Naive thymus-derived CD4-positive, alpha-beta T cell (primary cell): ENCODE data around the gene FAAP100. TPM values are rescaled to one million over a fixed set of nuclear protein-coding genes. Genes with fewer than 3 reads are reported as not detected.

Experiments used
- ATAC-seq: fragments of 150-1000 bp; cut with Tn5 transposase; 2 replicates; pipeline ENCODE4 v1.10.0; 2021; ENCODE audit warnings: mild to moderate bottlenecking, moderate library complexity
- CTCF ChIA-PET: fragments of 350-600 bp; sonication (Branson Sonifier 250); formaldehyde crosslinking; loops from one replicate; lab custom pipeline; 2021; ENCODE audit warnings: antibody characterized with exemption; lab: Charles Lee
- POLR2A ChIA-PET: fragments of 350-600 bp; sonication (Branson Sonifier 250); formaldehyde crosslinking; loops from one replicate; lab custom pipeline; 2021; ENCODE audit warnings: antibody characterized with exemption, inconsistent platforms; lab: Charles Lee
- DNase-seq, 9 donors: peaks; one replicate each; pipeline versions ENCODE4 v3.0.0 to v3.0.0-alpha.2; 2020 to 2022; ENCODE audit warnings: mixed read lengths in 1 of 9
- H3K27ac ChIP-seq: one replicate; pipeline ENCODE4 v1.7.0; 2013; ENCODE audit warnings: mild to moderate bottlenecking, low read depth, low read length, moderate library complexity
- H3K27me3 ChIP-seq, 2 donors: one replicate each; pipeline ENCODE4 v1.7.0; 2013; ENCODE audit warnings: low read length in 2 of 2, mild to moderate bottlenecking in 2 of 2, moderate library complexity in 2 of 2; ENCODE audit not compliant: control insufficient read depth in 2 of 2, insufficient read depth in 2 of 2
- H3K36me3 ChIP-seq, 3 experiments: 1 replicate in 2 of 3; 2 replicates in 1 of 3; pipeline ENCODE4 v1.7.0; 2013; ENCODE audit warnings: low read length in 3 of 3, mild to moderate bottlenecking in 3 of 3, moderate library complexity in 1 of 3; ENCODE audit not compliant: insufficient read depth in 3 of 3, control insufficient read depth in 2 of 3
- H3K4me1 ChIP-seq, 2 donors: one replicate each; pipeline ENCODE4 v1.7.0; 2013; ENCODE audit warnings: low read length in 2 of 2, mild to moderate bottlenecking in 2 of 2, moderate library complexity in 1 of 2; ENCODE audit not compliant: control insufficient read depth in 2 of 2, insufficient read depth in 2 of 2
- H3K4me3 ChIP-seq: 2 replicates; pipeline ENCODE4 v1.7.0; 2013; ENCODE audit warnings: mild to moderate bottlenecking, low read length
- H3K9me3 ChIP-seq, 3 experiments: 1 replicate in 2 of 3; 2 replicates in 1 of 3; pipeline ENCODE4 v1.7.0; 2013; ENCODE audit warnings: low read length in 3 of 3; ENCODE audit not compliant: control insufficient read depth in 2 of 3
- H3K27ac Mint-ChIP-seq, 9 donors: one replicate each; pipeline ENCODE4 v1.8.0; 2020 to 2022; ENCODE audit warnings: mixed read lengths in 9 of 9, mild to moderate bottlenecking in 8 of 9, moderate library complexity in 5 of 9, inconsistent platforms in 2 of 9
- H3K27me3 Mint-ChIP-seq, 5 donors: one replicate each; pipeline ENCODE4 v1.8.0; 2021 to 2022; ENCODE audit warnings: mixed read lengths in 5 of 5, mild to moderate bottlenecking in 1 of 5
- H3K36me3 Mint-ChIP-seq, 5 donors: one replicate each; pipeline ENCODE4 v1.8.0; 2020 to 2022; ENCODE audit warnings: mixed read lengths in 5 of 5, mild to moderate bottlenecking in 3 of 5, inconsistent platforms in 1 of 5
- H3K4me1 Mint-ChIP-seq, 7 donors: one replicate each; pipeline ENCODE4 v1.8.0; 2020 to 2022; ENCODE audit warnings: mixed read lengths in 7 of 7, mild to moderate bottlenecking in 3 of 7, inconsistent platforms in 1 of 7
- H3K4me3 Mint-ChIP-seq, 10 donors: one replicate each; pipeline ENCODE4 v1.8.0; 2020 to 2022; ENCODE audit warnings: mild to moderate bottlenecking in 10 of 10, mixed read lengths in 10 of 10, moderate library complexity in 6 of 10, inconsistent platforms in 2 of 10
- H3K9me3 Mint-ChIP-seq, 11 donors: one replicate each; pipeline ENCODE4 v1.8.0; 2020 to 2022; ENCODE audit warnings: mixed read lengths in 11 of 11, mild to moderate bottlenecking in 4 of 11, inconsistent platforms in 1 of 11, moderate library complexity in 1 of 11
- intact Hi-C, 2 donors: fragments of 100-400 bp; cut with micrococcal nuclease; formaldehyde crosslinking; loops; one replicate each; pipeline ENCODE4 v1.15.1; 2023
- polyA plus RNA-seq, 2 donors: library from polyadenylated mRNA; unstranded; fragments of 300-500 nt; fragmentation: Illumina TruSeq; gene quantifications; one replicate each; pipeline ENCODE4 v1.2.3, GENCODE V29; 2021
- total RNA-seq, 6 experiments: library from RNA in 5 of 6; stranded (reverse) in 5 of 6; gene quantifications; 1 replicate in 5 of 6; 2 replicates in 1 of 6; pipeline ENCODE4 v1.2.3 and lab custom pipeline; 2021 to 2026

FAAP100 gene
- total and polyA plus RNA-seq, 7 experiments from 2014 or later, result 9.0 to 57.0 (median 37.7) TPM

DNA sequence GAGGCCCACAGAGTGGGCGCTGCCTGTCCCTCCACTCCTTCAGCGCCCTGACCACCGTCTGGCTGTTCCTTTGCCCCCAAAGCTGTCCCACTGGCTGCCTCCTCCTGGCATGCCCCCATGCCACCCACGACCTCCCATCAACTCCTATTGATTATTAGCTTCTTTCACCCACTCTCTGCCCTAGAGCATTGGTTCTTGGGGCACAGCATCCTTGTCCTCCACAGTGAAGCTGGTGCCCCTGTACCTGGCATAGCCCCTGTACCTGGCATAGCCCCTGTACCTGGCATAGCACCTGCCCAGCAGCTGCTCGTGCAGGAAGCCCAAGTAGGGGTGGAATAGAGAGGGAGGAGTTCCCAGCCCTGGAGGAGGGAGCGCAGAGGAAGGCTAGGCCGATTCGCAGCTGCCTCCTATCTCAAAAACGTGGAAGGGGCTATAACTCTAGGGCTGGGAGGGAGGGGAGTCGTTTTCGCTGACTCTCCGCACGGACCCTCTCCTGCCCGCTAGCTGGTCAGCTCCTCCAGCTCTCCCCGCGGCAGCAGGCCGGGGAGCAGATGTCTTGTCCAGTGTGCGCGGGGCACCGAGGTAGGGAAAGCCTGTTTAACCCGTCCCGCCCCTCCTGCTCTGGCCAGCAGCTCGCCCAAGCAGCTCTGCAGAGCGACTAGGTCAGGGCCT lies 33.9 kb downstream of the FAAP100 start:
- intact Hi-C loops, result loop anchor here (2.0 to 10.0 kb wide), 2 partner anchors 83 to 223 kb away; partner anchors contain the start of gene SLC38A10 (in 1 of the 2)
- H3K9me3 Mint-ChIP-seq, result no peaks in the 10 kb centered on the region
- Histone ChIP-seq H3K36me3 (no peaks in the 10 kb centered on the region), H3K4me1 (peaks cover 0 to 29% of the 10 kb centered on the region in 2 donors), H3K27ac (no peak overlapping the region), H3K9me3 (no peaks in the 10 kb centered on the region), H3K27me3 (no peaks in the 10 kb centered on the region), H3K4me3 (peak overlapping the region; percentile 51)
- H3K27ac Mint-ChIP-seq, result peak overlapping the region; percentile 28 to 79 (median 47)
- H3K36me3 Mint-ChIP-seq, result peaks cover 0 to 6% (median 0%) of the 10 kb centered on the region in 5 donors
- no peak for DNase-seq
- peaks cover 8 to 28% (median 23%) of the 10 kb centered on the region in 7 donors for H3K4me1 Mint-ChIP-seq
- ATAC-seq, result no peak
- H3K4me3 Mint-ChIP-seq, result peak overlapping the region; percentile 28 to 84 (median 62)
- ChIA-PET POLR2A (interaction anchor here (0.7 to 3.5 kb wide), 7 partner anchors 8 to 279 kb away, joined by 3 to 27 read pairs (median 3); partner anchors contain the start of genes FAAP100, NDUFAF8 and TEPSIN), CTCF (interaction anchor here (0.6 to 2.7 kb wide), 6 partner anchors 10 to 82 kb away, joined by 3 to 18 read pairs (median 4); partner anchors contain the start of gene FAAP100)
- peaks cover 0 to 21% (median 0%) of the 10 kb centered on the region in 5 donors for H3K27me3 Mint-ChIP-seq

DNA sequence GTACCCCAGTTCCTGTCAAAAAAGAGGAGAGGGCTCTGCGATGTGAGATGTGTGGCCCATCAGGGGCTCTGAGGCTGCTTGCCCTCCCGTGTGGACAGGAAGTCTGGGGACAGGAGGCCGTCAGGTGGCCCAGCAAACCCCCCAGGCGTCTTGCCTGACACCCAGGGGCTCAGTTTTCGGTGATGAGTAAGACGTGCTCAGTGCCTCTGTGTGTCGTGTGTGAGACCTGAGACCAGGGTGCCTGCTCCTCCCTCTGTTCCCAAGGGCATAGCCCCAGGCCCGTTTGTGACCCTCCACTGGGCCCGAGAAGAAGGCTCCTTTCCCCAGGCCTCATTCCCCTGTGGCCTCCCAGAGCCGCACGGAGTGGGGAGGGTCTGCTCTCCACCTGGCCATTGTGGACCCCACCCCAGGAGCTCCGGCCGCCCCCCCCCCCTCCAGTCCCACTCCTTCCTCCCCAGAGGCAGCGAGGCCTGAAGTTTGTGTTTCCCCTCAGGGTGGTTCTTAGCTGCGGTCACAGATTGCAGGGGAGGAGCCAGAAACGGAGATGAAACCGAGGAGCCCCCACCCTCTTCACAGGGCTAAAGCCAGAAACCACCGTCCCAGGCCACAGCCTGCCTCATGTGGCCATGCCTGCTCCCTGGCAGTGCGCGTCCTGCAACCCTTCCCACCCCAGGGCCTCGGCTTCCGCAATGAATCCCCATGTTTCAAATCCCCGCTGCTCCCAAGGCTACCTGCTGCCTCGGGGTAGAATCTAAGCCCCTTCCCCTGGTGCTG lies 34.6 kb downstream of the FAAP100 start:
- CTCF ChIA-PET, result interaction anchor here (1.5 to 2.7 kb wide), 2 partner anchors 79 to 83 kb away, joined by 4 to 18 read pairs; no protein-coding TSS in a partner anchor
- no peaks in the 10 kb centered on the region for H3K9me3 Mint-ChIP-seq
- Histone ChIP-seq H3K9me3 (no peaks in the 10 kb centered on the region), H3K4me1 (peaks cover 0 to 29% of the 10 kb centered on the region in 2 donors), H3K27ac (no peak overlapping the region), H3K36me3 (no peaks in the 10 kb centered on the region), H3K4me3 (no peak overlapping the region), H3K27me3 (no peaks in the 10 kb centered on the region)
- H3K27ac Mint-ChIP-seq, result peak overlapping the region in 8 of 9 donors; percentile 28 to 79 (median 56)
- peaks cover 0 to 6% (median 0%) of the 10 kb centered on the region in 5 donors for H3K36me3 Mint-ChIP-seq
- DNase-seq (no peak), ATAC-seq (no peak)
- peaks cover 0 to 17% (median 0%) of the 10 kb centered on the region in 5 donors for H3K27me3 Mint-ChIP-seq
- peaks cover 8 to 28% (median 23%) of the 10 kb centered on the region in 7 donors for H3K4me1 Mint-ChIP-seq
- POLR2A ChIA-PET, result interaction anchor here (1.1 to 3.5 kb wide), 4 partner anchors 9 to 83 kb away, joined by 3 to 27 read pairs (median 16); partner anchors contain the start of gene FAAP100
- H3K4me3 Mint-ChIP-seq, result peak overlapping the region in 9 of 10 donors; percentile 28 to 84 (median 61)
- intact Hi-C loops, result loop anchor here (2.0 to 10.0 kb wide), 2 partner anchors 83 to 223 kb away; partner anchors contain the start of gene SLC38A10 (in 1 of the 2)

DNA sequence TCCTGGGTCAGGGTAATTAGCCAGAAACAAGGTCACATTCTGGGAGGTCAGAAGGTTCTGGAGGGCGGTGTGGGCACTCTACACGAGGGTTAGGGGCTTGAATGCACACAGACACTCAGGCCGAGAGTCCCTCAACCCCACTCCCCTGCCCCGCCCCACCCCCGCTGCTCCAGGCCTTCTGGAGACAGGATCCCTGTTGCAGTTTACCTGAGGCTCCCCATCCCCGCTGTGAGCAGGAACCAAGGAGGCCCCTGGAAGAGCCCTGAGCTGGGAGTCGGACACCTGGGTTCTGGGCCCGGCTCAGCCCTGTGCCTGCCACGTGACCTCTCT lies 35.2 kb downstream of the FAAP100 start:
- CTCF ChIA-PET, result interaction anchor here (0.5 to 1.4 kb wide), 2 partner anchors 84 to 154 kb away, joined by 3 to 4 read pairs; no protein-coding TSS in a partner anchor
- POLR2A ChIA-PET, result interaction anchor here (2.0 to 2.7 kb wide), 2 partner anchors 8 to 35 kb away, joined by 8 to 23 read pairs; partner anchors contain the start of gene FAAP100
- peaks cover 0 to 29% of the 10 kb centered on the region in 2 donors for H3K4me1 ChIP-seq
- Mint-ChIP-seq H3K27me3 (peaks cover 0 to 11% (median 0%) of the 10 kb centered on the region in 5 donors), H3K27ac (peak overlapping the region in 2 of 9 donors; percentile 71 to 85), H3K9me3 (peaks cover 0 to 4% (median 0%) of the 10 kb centered on the region in 11 donors), H3K4me3 (peak overlapping the region in 5 of 10 donors; percentile 44 to 91 (median 85)), H3K36me3 (peaks cover 0 to 10% (median under 1%) of the 10 kb centered on the region in 5 donors), H3K4me1 (peaks cover 8 to 28% (median 23%) of the 10 kb centered on the region in 7 donors)
- no peak for DNase-seq
- no peak for ATAC-seq
- intact Hi-C loops, result loop anchor here in 1 of 2 donors (10.0 kb wide), 1 partner anchor 222 kb away; the partner anchor contains the start of gene SLC38A10
- no peak overlapping the region for H3K4me3 ChIP-seq
- peaks cover 0 to 4% (median under 1%) of the 10 kb centered on the region in 3 experiments for H3K36me3 ChIP-seq
- no peaks in the 10 kb centered on the region for H3K9me3 ChIP-seq
- no peak overlapping the region for H3K27ac ChIP-seq
- no peaks in the 10 kb centered on the region for H3K27me3 ChIP-seq

DNA sequence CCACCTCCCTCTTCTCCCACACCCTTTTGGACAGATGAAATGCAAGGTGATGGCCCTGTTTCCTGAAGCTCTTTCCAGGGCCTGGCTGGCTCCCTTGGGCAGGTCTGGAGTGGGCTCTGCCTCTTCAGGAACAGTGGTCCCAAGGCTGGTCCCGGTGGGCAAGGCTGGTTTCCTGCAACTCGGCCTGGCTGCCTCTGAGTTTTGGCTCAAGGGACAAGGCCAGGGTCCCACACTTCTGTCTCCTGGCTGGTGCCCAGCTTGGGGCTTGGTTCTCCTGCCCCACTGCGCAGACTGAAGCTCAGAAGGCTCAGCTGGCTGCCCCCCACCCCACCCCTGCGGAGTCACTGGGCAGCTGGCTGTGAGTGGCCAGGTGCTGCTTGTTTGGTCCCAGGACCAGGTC lies 35.7 kb downstream of the FAAP100 start:
- Mint-ChIP-seq H3K4me3 (peak overlapping the region in 9 of 10 donors; percentile 54 to 98 (median 85)), H3K27me3 (peaks cover 0 to 10% (median 0%) of the 10 kb centered on the region in 5 donors), H3K27ac (peak overlapping the region in 7 of 9 donors; percentile 23 to 93 (median 84)), H3K4me1 (peaks cover 8 to 29% (median 23%) of the 10 kb centered on the region in 7 donors), H3K9me3 (peaks cover 0 to 9% (median 0%) of the 10 kb centered on the region in 11 donors), H3K36me3 (peaks cover 2 to 15% (median 6%) of the 10 kb centered on the region in 5 donors)
- CTCF ChIA-PET, result interaction anchor here (0.5 to 1.4 kb wide), 2 partner anchors 85 to 154 kb away, joined by 3 to 4 read pairs; no protein-coding TSS in a partner anchor
- no peak for ATAC-seq
- no peak for DNase-seq
- H3K36me3 ChIP-seq, result peaks cover 2 to 9% (median 6%) of the 10 kb centered on the region in 3 experiments
- H3K27ac ChIP-seq, result no peak overlapping the region
- no peaks in the 10 kb centered on the region for H3K9me3 ChIP-seq
- peaks cover 0 to 29% of the 10 kb centered on the region in 2 donors for H3K4me1 ChIP-seq
- no peaks in the 10 kb centered on the region for H3K27me3 ChIP-seq
- no peak overlapping the region for H3K4me3 ChIP-seq
- POLR2A ChIA-PET, result interaction anchor here (2.0 kb wide), 1 partner anchor 36 kb away, joined by 8 read pairs; the partner anchor contains the start of gene FAAP100
- intact Hi-C loops, result loop anchor here in 1 of 2 donors (10.0 kb wide), 1 partner anchor 222 kb away; the partner anchor contains the start of gene SLC38A10

DNA sequence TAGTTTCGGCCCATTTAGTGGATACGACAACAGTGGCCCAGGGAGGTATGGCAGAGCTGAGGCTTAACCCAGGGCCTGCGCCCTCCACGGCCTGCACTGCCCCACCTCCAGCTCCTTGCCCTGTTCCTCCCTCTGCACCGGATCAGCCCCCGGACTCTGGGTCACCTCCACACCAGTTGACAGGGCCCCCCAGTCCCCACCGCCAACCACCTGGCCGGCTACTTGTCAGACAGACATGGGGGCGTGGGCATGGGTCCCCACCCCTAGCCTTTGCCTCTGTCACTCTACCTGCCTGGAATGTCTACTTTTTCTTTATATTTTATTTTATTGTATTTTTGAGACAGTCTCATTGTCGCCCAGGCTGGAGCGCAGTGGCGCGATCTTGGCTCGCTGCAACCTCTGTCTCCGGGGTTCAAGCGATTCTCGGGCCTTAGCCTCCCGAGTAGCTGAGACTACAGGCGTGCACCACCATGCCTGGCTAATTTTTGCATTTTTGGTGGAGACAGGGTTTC lies 36.6 kb downstream of the FAAP100 start:
- no peaks in the 10 kb centered on the region for H3K27me3 ChIP-seq
- peak in 2 of 9 donors; percentile 29 to 34 for DNase-seq
- peaks cover 5 to 34% (median 29%) of the 10 kb centered on the region in 7 donors for H3K4me1 Mint-ChIP-seq
- peak overlapping the region; percentile 81 to 93 (median 89) for H3K27ac Mint-ChIP-seq
- peaks cover 0 to 11% (median 0%) of the 10 kb centered on the region in 5 donors for H3K27me3 Mint-ChIP-seq
- peak overlapping the region; percentile 75 to 98 (median 86) for H3K4me3 Mint-ChIP-seq
- CTCF ChIA-PET, result interaction anchor here (1.4 kb wide), 2 partner anchors 31 to 86 kb away, joined by 3 to 4 read pairs; no protein-coding TSS in a partner anchor
- peak overlapping the region; percentile 79 for H3K27ac ChIP-seq
- POLR2A ChIA-PET, result interaction anchor here (0.7 to 2.0 kb wide), 6 partner anchors 28 to 355 kb away, joined by 3 to 8 read pairs (median 4); partner anchors contain the start of genes ARHGDIA, ARL16, FAAP100 and HGS
- peak overlapping the region; percentile 56 for H3K4me3 ChIP-seq
- H3K9me3 ChIP-seq, result no peaks in the 10 kb centered on the region
- ATAC-seq, result no peak
- intact Hi-C loops, result loop anchor here in 1 of 2 donors (2.0 to 10.0 kb wide), 2 partner anchors 169 to 221 kb away; partner anchors contain the start of gene SLC38A10
- peaks cover 11 to 18% (median 14%) of the 10 kb centered on the region in 3 experiments for H3K36me3 ChIP-seq
- peaks cover 5 to 24% (median 15%) of the 10 kb centered on the region in 5 donors for H3K36me3 Mint-ChIP-seq
- peaks cover 0 to 17% (median 0%) of the 10 kb centered on the region in 11 donors for H3K9me3 Mint-ChIP-seq
- H3K4me1 ChIP-seq, result peaks cover 0 to 29% of the 10 kb centered on the region in 2 donors
